Suprapubic skin (tissue), 3 donors: Measurements from ENCODE around the gene SRP19.

Experiments
- CTCF ChIP-seq, 2 donors: fragments of 200-600 bp in 1 of 2; fragments of 450-650 bp in 1 of 2; sonication (generic) in 1 of 2; IDR thresholded peaks; one replicate each; pipeline ENCODE4 v1.5.1; 2016 to 2019; ENCODE audit warnings: antibody characterized with exemption in 2 of 2, mild to moderate bottlenecking in 1 of 2, moderate library complexity in 1 of 2
- POLR2AphosphoS5 ChIP-seq, 3 donors: sonication (generic); formaldehyde crosslinking; IDR thresholded peaks; one replicate each; pipeline ENCODE4 v1.6.1; 2017; ENCODE audit warnings: antibody characterized with exemption in 3 of 3

DNA sequence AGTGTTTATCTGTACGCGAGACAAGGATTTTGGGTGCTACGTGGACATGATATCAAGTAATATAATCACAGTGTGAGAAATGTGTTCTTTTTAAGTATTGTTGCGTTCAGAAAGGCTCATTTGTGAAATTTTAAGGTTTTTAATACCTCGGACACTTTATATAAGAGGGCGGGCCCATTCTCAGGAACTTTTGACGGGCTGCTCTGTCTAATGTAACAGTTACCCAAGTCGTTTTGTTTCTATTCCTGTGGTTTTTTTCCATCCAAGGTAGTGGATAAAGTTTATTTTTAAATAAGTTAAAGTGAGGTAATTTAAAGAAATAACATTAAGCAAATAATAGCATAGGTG is 525 bp downstream of the SRP19 start:
- no peak for TF ChIP-seq CTCF (IDR thresholded peaks at IDR 0.05)
- TF ChIP-seq POLR2AphosphoS5 (IDR thresholded peaks at IDR 0.05): no peak
